Measurements from ENCODE around the gene NR2E3.

Gene NR2E3

DNA sequence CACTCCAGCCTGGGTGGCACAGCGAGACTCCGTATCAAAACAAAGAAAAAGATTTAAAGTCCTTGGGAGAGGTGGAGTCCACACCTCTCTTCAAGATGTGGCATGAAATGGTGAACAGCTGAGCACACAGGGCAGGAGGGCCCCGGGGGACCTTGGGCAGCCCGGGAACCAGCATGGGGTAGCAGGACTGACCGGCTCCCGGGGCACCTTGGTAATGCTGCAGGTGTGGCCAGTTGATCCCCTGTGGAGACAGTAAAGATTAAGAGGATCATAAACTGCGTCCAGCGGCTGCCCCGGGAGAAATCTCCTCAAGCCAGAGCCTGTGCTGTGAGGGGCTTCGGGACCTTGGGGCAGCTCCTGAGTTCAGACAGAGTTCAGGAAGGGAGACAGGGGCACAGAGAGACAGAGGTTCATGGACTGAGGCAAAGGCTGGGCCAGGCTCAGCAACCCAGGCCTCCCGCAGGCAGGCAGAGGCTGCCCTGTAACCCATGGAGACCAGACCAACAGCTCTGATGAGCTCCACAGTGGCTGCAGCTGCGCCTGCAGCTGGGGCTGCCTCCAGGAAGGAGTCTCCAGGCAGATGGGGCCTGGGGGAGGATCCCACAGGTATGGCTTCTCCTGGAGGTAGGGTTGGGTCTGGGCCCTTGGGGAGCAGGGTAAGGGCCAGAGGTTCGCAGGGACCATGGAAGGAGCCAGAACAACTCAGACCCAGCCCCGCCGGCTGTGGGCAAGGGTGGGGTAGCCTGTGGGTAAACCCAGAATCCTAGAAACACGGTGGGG is at the start of gene NR2E3:
Gene NR2E3 (plus strand): TSS at position 299 of the 780 bp plus-strand sequence. CDS start 190 bp downstream, at position 489.
- DNase-seq (ENCODE audit: low spot score) = no peak
- FAIRE-seq = no peak

DNA sequence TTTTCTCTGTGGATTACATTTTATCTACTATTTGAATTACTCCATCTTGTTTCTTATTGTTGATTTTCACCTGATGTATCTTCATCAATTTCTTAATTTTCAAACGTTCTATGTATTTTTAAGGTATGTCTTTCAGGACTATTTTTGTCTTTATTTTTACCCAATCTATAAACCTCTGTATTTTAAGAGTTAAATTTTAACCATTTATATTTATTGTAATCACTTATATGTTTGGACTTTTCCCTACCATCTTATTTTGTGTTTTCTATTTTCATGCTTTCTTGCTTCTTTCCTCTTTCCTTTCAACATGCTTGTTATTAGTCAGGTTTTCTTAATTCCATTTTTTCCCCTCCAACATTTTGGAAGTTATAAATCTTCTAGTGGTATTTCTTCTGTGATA is 49.5 kb upstream of the NR2E3 start:
- DNase-seq (ENCODE audit: low spot score) = no peak
- FAIRE-seq = no peak

DNA sequence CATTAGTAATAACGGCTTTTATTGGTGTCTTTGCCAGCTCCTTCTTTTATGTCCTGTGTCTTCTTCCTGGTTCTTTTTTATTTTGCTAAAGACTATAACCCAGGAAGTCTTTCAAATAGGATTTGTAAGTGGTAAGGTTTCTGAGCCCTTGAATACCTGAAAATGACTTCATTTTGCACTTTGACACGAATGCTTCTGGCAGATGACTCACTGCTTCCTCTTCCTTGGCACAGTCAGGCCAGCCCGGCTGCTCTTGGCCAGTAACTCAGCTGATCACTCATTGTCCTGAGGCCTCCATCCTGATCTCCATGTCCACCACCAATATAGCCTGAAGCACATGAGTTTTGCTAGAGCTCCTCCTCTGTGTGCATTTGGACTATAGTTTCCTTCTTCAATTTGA is 48.7 kb upstream of the NR2E3 start:
- DNase-seq (ENCODE audit: low spot score) (peak; percentile 80), FAIRE-seq (peak; percentile 13)

DNA sequence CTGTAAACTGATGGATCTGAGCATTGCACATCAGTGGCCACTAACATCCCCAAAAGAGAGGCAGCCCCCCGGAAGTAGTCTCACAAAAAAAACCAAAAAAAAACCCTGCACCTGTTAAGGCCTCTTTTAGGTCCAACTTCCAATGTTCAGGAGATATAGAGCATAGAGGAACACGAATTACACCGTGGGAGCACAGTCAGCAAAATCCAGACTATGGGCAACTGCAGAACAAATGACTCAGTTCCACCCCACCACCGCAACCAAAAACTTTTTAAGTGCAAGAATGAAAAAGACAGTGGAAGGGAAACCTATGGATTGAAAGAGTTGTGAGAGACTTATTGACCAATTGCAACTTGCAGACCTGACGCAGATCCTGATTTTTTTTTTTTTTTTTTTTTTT is 42.2 kb upstream of the NR2E3 start:
- DNase-seq (ENCODE audit: low spot score) (no peak), FAIRE-seq (no peak)

DNA sequence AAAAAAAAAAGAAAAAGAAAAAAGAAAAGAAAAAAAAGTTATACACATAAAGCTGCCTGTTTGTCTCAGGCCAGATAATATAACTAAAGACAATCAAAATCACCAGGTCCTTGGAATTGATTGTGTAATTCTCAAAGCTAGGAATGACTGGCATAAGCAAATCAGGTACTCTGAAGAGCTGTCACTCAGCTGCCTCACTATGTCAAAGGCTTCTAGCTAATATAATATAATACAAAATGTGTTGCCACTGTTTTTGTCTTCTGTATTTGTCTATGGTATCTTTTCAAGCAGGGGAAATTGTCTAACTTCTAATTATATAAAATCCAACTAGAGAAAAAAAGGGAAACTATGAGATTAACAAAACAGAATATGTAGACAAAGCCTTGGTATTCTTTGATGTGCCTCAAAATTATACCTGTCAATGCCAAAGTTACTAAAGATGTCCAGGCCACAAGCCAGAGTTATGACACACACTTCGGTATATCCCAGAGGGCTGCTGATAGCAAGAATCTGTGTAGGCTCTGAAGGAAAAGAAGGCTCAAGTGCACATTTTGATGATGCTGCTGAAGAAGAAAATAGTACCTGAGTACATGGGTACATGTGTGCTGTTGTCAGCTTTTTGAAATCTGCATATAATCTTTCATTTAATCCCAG is 37.0 kb upstream of the NR2E3 start:
- no peak for DNase-seq (ENCODE audit: low spot score)
- FAIRE-seq = no peak

DNA sequence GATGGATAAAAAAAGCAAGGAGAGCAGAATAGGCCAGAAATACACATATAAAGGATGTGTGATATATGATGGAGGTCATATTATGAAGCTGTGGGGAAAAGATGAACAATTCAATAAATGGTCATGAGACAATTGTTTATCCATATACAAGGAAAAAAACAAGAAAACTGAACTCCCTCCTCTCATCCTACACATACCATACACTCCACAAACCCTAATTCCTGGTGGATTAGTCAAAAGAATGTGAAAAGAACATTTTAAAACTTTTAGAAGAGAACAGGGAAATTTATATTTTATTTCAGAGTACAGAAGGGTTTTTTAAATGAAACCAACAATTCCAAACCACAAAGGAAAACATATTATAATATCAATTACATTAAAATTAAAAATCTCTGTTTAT is 34.5 kb upstream of the NR2E3 start:
- DNase-seq (ENCODE audit: low spot score) (no peak), FAIRE-seq (no peak)

DNA sequence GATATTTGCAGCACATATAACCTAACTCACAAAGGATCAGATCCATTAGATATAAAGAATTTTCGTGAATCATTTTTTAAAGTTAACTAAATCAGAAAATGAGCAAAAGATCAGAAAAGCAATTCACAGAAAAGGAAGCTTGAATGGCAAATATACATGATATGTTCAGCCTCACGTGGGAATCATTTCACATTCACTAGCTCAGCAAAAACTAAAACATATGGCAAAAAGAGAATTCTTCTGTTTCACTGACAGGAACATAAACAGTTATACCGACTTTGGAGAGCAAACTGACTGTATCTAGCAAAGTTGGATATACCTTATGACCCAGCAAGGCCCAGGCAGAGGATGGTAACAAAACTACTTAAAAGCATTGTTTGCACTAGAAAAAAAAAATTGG is 34.0 kb upstream of the NR2E3 start:
- DNase-seq (ENCODE audit: low spot score) (no peak), FAIRE-seq (no peak)

DNA sequence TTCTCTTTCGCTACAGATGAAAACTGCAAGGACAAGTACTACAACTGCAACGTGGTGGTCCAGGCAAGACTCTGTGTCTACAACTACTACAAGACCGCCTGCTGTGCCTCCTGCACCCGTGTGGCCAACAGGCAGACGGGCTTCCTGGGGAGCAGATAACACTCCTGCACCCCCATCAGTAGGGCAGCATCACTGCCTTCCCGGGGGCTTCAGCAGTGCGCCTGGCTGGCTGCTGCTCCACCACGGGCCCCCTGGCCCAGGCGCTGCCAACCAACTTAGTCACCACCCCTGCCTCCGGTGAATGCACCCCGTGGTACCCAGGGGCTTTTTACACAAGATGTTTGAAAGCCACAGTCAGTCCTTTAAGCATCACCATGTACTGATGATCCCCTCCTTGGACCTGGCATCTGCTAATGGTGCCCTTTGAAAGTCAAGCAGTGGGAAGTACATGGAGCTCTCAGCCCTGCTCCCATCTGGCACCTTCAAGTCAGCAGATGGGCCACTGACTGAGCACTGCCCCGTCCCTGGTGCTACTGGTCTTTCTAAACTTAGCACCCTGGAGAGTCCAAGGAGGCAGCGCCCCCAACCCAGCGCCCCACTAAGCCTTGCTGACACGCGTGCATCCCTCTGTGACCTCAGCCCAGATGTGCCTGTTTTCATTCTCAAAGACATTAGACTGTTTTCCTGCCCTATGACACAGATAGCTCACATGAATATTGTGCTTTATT is 33.0 kb upstream of the NR2E3 start:
- FAIRE-seq = no peak
- DNase-seq (ENCODE audit: low spot score) = no peak

DNA sequence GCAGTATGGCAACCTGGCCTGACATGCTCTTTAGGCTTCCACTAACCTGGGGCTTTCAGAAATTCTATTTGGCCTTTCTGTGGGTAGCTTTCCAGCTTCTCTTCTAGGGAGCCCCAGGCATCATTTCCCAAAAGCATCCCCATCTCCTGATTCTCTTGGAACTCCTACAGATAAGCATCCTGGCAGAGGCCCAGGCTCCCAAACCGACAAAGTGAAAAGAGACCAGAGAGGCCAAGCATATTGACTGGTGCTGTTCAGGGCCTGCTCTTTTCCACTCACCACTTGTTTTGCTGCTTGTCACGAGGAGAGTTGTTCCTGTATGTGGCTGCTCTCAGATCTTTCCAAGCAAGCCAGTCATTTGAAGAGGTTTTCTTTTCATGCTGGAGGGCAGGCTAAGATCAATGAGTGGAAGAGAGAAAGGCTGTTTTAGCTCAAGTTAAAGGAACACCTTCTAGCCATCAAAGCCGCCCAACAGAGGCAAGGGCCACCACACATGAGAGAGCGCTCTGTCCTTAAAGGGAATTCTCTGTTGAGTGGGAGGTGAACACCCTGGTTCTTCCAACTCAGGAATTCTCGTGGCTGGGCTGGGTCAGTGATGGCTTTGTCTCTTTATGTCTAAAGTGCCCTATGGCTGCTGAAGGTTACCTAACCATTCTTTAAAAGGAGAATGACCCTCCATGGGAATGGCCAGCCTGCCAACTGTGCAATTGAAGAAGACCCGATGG is 31.1 kb upstream of the NR2E3 start:
- DNase-seq (ENCODE audit: low spot score) (no peak), FAIRE-seq (no peak)

DNA sequence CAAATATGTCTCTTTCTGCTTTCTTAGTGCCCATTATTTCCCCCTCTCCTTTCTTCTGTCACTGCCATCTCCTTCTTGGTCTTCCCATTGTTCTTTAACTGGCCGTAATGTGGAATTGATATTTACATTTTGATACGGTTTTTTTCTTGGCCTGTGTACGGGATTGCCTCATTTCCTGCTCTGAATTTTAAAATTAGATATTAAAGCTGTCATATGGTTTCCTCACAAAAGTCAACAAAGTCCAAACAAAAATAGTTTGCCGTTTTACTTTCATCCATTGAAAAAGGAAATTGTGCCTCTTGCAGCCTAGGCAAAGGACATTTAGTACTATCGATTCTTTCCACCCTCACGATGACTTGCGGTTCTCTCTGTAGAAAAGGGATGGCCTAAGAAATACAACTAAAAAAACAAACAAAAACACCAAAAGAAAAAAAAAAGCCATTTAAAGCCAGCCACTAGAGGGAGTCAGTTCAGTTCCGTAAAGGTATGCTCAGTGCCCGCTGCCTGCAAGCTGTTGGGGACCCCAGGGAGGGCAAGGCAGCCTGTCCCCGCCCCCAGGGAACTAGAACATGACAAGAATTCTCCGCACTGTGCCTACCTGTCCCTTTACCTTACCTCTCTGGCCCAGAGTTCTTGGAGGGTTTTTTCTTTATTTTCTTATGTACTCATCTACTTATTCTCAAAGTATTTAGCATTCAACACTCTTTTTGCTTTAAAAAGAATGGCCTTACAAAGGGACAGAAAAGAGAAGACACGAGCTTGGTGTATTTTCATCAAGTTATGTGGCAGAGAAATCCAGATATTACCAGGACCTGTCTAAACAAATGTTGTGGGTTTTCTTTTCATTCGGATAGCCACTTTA is 30.0 kb upstream of the NR2E3 start:
- FAIRE-seq = no peak
- DNase-seq (ENCODE audit: low spot score) = peak; percentile 65

DNA sequence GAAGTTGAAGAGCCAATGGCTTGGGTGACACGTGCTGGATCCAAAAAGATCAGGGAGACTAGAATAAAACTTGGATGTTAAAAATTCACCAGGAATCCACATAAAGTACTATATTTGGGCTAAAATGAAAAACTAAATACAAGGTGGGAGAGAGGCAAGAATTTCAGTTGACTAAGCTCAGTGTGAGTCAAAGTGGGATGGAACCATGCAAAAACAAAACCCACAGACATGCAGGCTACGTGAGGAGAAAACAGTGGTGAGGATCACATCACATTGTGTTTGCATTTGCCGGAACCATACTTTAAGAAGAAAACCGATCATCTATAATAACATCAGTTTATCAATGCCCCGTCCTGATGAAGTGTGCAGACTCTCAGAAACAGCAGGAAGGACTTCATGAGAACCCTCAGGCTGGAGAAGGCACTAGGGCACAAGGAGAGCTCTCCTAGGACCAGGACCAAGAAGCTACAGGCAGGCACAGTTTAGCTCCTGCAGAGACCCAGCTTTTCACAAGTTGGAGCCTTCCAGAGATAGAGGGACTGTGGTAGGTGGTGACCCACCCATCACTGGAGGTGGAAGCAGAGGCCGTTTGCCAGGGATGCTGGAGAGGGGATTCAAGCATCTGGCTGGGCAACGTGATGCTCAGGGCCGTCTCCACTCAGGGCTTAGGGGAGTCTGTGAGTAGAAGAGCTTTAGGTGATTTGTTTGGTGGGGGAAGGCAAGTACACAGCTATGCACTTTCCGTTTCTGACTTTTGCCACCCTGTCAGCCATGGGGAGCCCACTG is 29.0 kb upstream of the NR2E3 start:
- no peak for FAIRE-seq
- DNase-seq (ENCODE audit: low spot score) = no peak

DNA sequence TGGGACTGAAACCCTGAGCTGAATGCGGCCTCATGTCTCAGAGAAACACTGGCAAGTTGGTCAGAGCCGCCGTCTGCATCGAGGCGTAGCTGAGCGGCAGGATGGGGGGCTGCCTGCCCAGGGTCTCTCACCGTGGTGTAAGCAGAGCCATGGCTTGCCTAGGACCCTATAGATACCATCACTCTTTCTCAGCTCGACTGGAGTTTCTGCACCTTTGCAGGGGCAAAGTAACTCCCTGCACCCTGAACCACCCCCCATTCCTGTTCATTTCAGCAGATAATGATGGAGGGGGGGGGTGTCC is 28.4 kb upstream of the NR2E3 start:
- no peak for DNase-seq (ENCODE audit: low spot score)
- FAIRE-seq = no peak

DNA sequence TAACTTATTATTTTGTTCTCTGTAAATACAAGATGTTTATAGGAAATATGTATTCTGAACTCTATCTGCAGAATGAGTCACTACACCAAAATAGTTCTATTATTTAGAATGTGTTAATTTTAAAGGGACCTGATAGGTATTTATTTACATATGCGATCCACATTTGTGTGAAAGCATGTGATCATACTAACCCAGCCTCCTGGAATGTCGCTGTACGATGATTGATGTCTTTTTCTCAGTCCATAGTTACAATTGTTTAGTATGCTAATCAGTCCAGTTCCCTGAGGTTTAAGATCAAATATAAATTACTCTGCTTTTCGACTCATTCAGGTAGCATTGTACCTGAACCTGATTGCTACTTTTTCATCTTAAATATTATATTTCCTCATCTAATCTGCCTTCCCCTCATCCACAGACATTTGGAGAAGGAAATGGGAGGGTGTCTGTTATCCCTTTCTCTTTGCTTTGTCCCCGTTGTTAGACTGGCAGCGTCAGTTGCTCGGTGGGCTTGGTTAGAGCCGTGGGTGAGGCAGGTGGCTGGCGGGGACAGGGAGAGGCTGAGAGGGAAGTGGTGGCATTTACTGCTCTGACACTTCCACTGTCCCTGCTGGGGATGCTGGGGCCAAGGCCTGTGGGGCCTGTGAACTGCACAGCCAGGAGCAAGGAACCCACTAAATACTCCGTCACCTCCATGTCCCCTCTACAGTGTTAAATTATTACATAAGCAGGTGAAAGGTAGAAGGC is 27.8 kb upstream of the NR2E3 start:
- no peak for FAIRE-seq

DNA sequence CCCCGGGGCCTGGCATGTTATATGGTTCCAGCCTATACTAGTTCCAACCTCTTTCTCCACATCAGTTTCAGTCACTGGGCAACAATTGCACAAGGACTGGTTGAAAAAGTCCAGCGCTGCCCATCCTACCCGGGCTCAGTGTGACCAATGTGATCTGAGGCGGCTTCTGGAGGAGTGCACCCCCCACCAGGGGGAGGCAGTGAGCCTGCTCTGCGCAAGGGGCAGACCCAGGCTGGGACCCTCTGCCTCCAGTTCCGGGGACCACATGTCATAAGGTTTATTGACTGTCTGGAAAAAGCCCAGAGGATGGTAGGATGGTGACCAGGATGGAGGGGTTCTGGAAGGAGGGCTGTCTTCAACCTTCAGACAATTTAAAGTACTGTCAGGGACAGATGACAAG is 25.6 kb upstream of the NR2E3 start:
- no peak for FAIRE-seq
- no peak for DNase-seq (ENCODE audit: low spot score)

More for the DNA sequence above, 27.8 kb upstream of the NR2E3 start:
- DNase-seq (ENCODE audit: low spot score) = no peak

DNA sequence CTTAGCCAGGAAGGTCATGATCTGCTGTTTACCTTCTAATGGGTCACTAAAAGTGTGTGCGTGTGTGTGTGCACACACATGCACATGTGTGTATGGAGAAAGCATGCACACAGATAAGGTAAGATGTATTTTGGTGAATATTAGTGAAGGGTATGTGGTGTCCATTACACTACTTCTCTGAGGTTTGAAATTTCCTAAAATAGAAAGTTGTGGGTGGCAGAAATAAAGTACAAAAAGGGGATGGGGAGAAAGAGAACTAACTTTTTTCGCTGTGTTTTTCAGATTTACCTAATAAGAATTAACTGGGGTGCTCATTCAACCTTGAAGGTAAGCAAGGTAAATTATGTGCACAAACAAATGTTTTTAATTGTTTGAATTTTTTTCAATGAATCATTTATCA is 24.4 kb upstream of the NR2E3 start:
- no peak for FAIRE-seq
- DNase-seq (ENCODE audit: low spot score) = no peak

DNA sequence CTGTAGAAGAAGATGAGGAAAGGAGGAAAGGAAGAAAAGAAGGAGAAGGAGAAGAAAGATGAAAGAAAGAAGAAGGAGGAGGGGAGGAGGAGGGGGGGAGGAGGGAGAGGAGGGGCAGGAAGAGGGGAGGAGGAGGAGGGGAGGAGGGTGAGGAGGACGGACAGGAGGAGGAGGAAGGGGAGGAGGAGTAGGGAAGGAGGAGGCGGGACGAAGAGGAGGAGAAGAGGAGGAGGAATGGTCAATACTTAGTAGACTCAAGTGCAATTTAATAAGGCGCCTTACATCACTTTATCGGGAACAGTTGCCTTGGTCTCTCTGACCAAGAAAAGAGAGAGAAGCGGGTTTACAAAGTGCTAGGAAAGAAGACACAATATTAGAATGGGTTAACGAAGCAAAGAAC is 23.7 kb upstream of the NR2E3 start:
- DNase-seq (ENCODE audit: low spot score) (no peak), FAIRE-seq (no peak)

DNA sequence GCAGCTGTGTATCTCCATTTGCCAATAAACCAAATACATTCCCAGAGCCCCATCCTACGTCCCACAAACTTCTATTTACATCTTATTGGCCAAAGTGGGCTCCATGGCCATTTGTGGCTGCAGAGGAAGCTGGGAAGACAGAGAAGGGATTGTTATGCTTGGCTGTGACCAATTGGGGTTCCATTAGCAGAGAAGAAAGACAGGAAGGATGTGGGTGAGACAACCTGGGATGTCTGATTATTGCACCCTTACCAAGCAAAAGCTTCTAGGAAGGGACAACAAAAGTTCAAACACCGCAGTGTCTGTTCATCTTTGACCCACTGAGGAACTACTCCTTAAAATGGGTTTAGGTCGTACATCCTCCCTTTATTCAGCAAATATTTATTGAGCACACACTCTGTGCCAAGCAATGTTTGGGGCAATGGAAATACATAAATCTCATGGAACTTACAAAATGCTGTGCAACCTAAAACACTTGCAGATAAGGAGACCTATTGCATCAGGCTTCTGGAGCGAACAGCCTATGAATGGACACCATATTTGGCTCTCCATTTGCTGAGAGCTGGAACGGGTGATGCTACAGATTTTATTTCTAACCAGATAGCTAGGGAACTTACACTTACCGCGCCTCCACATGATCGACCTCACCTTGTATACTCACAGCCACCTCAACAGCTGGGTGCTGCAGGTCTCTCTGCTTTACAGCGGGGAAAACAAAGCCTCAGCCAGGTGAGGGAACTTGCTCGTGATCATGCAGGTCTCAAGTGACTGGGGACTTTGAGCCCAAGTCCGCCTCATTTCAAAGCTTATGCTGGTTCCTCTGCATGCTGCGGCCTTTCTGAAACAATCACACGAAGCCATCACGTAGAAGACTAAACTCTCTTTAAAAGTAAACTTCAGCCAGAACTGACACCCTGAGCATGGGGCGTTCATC is 21.4 kb upstream of the NR2E3 start:
- FAIRE-seq (no peak), DNase-seq (ENCODE audit: low spot score) (no peak)

DNA sequence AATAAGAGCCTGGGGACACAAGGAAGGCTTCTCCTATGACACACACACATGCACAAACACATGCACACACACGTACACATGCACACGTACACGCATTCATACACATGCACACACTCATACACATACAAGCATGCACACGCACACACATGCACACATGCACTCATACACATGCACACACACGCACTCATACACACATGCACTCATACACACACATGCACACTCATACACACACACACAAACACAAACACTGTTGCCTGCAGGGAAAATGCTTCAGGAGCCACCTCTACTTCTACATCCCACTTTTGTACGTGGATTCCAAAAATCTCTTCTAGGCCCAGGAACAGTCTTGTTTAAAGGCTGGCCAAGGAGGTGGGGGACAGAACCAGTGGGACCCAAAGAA is 20.7 kb upstream of the NR2E3 start:
- no peak for DNase-seq (ENCODE audit: low spot score)
- FAIRE-seq = peak; percentile 98
